Thoracic aorta (tissue), 2 donors: ENCODE data around the gene DPPA4. TPM values are rescaled to one million over a fixed set of nuclear protein-coding genes. Genes with fewer than 3 reads are reported as not detected.

Experiments used
- ATAC-seq: fragments of 150-250 bp; one replicate; pipeline ENCODE4 v1.8.0; 2017; ENCODE audit warnings: low read depth; ENCODE audit not compliant: insufficient number of reproducible peaks, low FRiP score
- DNase-seq: peaks from one replicate; pipeline ENCODE4 v3.0.0-alpha.2; 2020; ENCODE audit warnings: low spot score
- H3K27ac ChIP-seq, 2 donors: fragments of 200-600 bp; sonication (generic); 1 replicate in 1 of 2; 2 replicates in 1 of 2; pipeline ENCODE4 v1.5.1; 2016; ENCODE audit warnings: mild to moderate bottlenecking in 2 of 2, moderate library complexity in 2 of 2
- H3K27me3 ChIP-seq: fragments of 200-600 bp; sonication (generic); replicated peaks from 2 replicates; pipeline ENCODE4 v1.6.0; 2016; ENCODE audit warnings: mild to moderate bottlenecking; ENCODE audit not compliant: insufficient read depth
- H3K36me3 ChIP-seq: fragments of 200-600 bp; sonication (generic); one replicate; pipeline ENCODE4 v1.5.1; 2016
- H3K4me1 ChIP-seq, 2 donors: fragments of 200-600 bp; sonication (generic); 1 replicate in 1 of 2; 2 replicates in 1 of 2; pipeline versions ENCODE4 v1.5.1 to v1.6.0; 2016; ENCODE audit warnings: low read depth in 2 of 2, mild to moderate bottlenecking in 1 of 2; ENCODE audit not compliant: control insufficient read depth in 1 of 2
- H3K4me3 ChIP-seq: fragments of 200-600 bp; sonication (generic); 2 replicates; pipeline ENCODE4 v1.5.1; 2016; ENCODE audit warnings: mild to moderate bottlenecking
- H3K9me3 ChIP-seq: fragments of 200-600 bp; sonication (generic); 2 replicates; pipeline ENCODE4 v1.5.1; 2016
- total RNA-seq, 2 donors: library from RNA; depleted of rRNA; stranded (reverse); fragments of >200 nt; gene quantifications; one replicate each; pipeline versions ENCODE4 v1.1.0 to v1.2.3, GENCODE V29; 2016
- TF ChIP-seq, protein P1 (sequence below): fragments of 200-600 bp; sonication (generic); IDR thresholded peaks from one replicate; pipeline ENCODE4 v1.5.1; 2019; ENCODE audit warnings: antibody characterized with exemption

The DPPA4 gene
- total RNA-seq, 2 donors from 2014 or later: not detected

DNA sequence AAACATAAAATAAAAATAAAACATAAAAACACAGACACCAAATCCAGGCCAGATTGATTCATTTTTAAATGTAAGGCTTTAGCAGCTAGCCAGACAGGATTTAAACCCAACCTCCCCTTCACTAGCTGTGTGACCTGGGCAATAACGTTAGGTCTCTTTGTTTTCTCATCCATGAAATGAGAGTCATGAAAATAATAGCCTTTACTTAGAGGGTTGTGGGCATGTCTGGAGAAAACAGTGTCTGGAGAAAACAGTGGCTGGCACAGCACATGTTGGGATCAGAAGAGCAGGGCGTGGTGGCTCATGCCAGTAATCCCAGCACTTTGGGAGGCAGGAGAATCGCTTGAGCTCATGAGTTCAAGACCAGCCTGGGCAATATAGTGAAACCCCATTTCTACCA lies 1.9 kb upstream of the DPPA4 start:
- H3K27me3 ChIP-seq: no peaks in the 10 kb centered on the region
- no peaks in the 10 kb centered on the region for H3K9me3 ChIP-seq
- DNase-seq (no peak), ATAC-seq (no peak)
- TF ChIP-seq, protein P1, sequence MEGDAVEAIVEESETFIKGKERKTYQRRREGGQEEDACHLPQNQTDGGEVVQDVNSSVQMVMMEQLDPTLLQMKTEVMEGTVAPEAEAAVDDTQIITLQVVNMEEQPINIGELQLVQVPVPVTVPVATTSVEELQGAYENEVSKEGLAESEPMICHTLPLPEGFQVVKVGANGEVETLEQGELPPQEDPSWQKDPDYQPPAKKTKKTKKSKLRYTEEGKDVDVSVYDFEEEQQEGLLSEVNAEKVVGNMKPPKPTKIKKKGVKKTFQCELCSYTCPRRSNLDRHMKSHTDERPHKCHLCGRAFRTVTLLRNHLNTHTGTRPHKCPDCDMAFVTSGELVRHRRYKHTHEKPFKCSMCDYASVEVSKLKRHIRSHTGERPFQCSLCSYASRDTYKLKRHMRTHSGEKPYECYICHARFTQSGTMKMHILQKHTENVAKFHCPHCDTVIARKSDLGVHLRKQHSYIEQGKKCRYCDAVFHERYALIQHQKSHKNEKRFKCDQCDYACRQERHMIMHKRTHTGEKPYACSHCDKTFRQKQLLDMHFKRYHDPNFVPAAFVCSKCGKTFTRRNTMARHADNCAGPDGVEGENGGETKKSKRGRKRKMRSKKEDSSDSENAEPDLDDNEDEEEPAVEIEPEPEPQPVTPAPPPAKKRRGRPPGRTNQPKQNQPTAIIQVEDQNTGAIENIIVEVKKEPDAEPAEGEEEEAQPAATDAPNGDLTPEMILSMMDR: no peak
- no peak overlapping the region for H3K27ac ChIP-seq
- no peak overlapping the region for H3K4me3 ChIP-seq
- no peaks in the 10 kb centered on the region for H3K36me3 ChIP-seq
- peaks cover 0 to 4% of the 10 kb centered on the region in 2 donors for H3K4me1 ChIP-seq

DNA sequence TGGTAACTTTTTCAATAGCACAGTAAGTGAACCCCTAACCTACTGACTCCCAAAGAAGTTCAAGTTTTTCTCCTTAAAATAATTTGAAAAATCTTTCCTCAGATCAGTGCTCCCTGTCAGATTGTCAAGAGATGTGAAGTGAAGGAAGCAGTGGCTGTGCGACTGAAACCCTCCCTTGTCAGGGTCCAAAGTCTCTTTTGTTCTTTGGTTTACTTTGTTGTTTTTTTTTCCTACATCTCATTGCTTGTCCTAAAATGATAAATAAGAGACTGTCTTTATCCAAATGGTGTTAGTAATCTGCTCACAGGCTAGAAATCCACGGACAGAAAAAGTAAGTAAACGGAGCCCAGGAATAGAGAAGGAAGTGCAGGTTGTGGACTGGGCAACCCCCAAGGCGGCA lies 976 bp upstream of the DPPA4 start:
- no peak overlapping the region for H3K27ac ChIP-seq
- TF ChIP-seq, protein P1: no peak

DNA sequence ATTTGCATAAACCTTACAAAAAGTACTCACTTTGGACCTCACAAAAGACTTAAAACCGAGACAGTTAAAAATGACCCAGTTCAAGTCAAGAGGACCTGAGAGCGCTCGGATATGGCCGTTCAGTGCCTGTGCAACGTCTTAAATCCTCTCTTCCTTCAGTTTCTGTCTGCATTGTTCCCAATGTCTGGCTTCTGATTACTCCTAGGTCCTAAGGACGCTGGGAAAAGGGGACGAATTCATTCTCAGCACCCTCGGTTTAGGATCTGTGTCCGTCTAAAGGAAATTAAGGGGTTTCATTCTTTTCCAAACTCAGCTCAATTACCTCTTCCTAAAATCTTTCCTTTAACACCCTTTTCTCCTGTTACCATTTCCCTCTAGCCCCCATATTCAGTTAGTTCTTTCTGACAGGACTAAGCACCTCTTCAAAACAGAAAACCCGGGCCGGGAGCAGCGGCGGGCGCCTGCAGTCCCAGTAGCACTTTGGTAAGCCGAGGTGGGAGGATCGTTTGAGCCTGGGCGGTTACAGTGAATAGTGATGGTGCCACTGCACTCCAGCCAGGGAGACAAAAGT lies 970 bp downstream of the DPPA4 start:
- Histone ChIP-seq H3K4me1 (peaks cover 0 to 4% of the 10 kb centered on the region in 2 donors), H3K36me3 (no peaks in the 10 kb centered on the region), H3K27me3 (no peaks in the 10 kb centered on the region), H3K9me3 (no peaks in the 10 kb centered on the region), H3K4me3 (peak overlapping the region; percentile 73), H3K27ac (no peak overlapping the region)
- ATAC-seq (peak; percentile 60), DNase-seq (no peak)
- TF ChIP-seq, protein P1: no peak

More for the DNA sequence above, 976 bp upstream of the DPPA4 start:
- DNase-seq: no peak
- H3K4me3 ChIP-seq: no peak overlapping the region
- no peaks in the 10 kb centered on the region for H3K9me3 ChIP-seq
- no peaks in the 10 kb centered on the region for H3K36me3 ChIP-seq
- H3K4me1 ChIP-seq: peaks cover 0 to 4% of the 10 kb centered on the region in 2 donors
- no peak for ATAC-seq
- H3K27me3 ChIP-seq: no peaks in the 10 kb centered on the region

DNA sequence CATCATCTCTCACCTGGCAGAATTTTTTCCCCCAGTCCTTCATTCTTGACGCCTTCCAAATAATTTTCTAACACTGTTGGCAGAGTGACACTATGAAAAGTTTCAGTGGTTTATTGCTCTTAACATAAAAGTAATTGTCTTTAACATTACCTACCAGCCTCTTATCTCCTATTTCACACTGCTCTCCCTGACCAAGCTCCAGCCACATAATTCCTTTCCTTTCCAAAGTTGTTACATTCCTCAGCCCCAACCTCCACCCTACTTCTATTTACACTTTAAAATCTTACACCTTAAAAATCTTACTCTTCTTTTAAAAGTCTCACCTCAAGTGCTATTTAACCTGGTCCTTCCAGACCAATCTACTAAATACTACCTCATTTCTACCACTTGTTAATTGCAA lies 2.8 kb downstream of the DPPA4 start:
- no peaks in the 10 kb centered on the region for H3K9me3 ChIP-seq
- DNase-seq (no peak), ATAC-seq (no peak)
- no peak overlapping the region for H3K27ac ChIP-seq
- no peaks in the 10 kb centered on the region for H3K27me3 ChIP-seq
- H3K36me3 ChIP-seq: no peaks in the 10 kb centered on the region
- H3K4me3 ChIP-seq: no peak overlapping the region
- peaks cover 0 to 4% of the 10 kb centered on the region in 2 donors for H3K4me1 ChIP-seq
- TF ChIP-seq, protein P1: no peak

DNA sequence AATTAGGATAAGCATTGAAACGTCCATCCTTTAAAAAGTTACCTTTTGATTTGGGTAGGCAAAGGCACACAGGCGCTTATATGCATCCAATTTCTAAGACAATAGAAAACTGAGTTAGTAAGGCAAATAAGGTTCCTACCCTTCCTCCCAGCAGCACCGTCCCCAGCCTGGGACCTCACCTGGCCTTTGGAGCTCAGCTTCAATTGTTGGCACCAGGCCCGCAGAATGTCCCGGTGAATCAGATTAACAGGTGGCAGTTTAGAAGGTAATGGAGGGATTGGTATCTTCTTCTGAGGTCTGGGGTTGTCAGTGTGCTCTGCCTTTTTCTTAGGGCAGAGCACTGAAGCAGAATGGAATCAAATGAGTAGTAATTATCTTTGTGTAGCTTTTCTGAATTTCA lies 5.7 kb downstream of the DPPA4 start:
- H3K4me3 ChIP-seq: no peak overlapping the region
- H3K4me1 ChIP-seq: peaks cover 0 to 2% of the 10 kb centered on the region in 2 donors
- no peak for DNase-seq
- H3K9me3 ChIP-seq: no peaks in the 10 kb centered on the region
- no peak overlapping the region for H3K27ac ChIP-seq
- H3K27me3 ChIP-seq: no peaks in the 10 kb centered on the region
- no peaks in the 10 kb centered on the region for H3K36me3 ChIP-seq
- TF ChIP-seq, protein P1: no peak
- ATAC-seq: no peak
